Measurements from ENCODE around the gene NKAP. TPM values are rescaled to one million over a fixed set of nuclear protein-coding genes. Genes with fewer than 3 reads are reported as not detected.
"Not testable (repeated sequence)": the region's sequence is repeated elsewhere in the genome, so short reads cannot be mapped to it uniquely, and the experiment has no call there.

NKAP gene
- total and polyA plus RNA-seq, 2 of the 8 experiments (the other 6 are each of a cell fraction or from before 2014, with no cell fraction given) = 2.8 to 7.1 TPM

DNA sequence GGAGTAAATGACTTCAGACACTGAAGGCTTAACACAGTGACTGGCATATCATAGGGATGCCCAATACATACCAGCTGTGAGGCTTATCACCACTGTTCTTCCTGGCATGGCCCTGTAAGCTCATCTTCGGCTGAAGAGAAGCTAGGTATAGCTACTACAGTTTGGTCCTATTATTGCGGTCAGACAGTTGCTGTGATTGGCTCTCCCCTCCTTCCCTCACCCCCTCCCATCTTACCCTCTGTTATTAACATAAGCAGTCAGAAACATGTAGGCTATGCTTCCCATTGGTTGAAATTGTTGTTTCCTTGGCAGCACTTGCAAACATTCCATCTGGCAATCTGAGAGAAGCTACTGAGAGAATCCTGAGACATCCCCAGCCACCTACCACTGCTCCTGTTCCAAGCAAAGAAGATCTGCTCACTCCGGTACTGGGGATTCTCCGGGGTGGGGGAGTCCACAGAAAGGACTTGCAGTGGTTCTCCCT is 47.7 kb downstream of the NKAP start, which contains the start of gene AKAP14 (continued):
- TF ChIP-seq CEBPB (IDR thresholded peaks at IDR 0.05; ENCODE audit: low read depth, low read length) (no peak), RAD21 (IDR thresholded peaks at IDR 0.05 in 1 of 2, conservative IDR thresholded peaks at IDR 0.05 in 1 of 2; ENCODE audit: low read depth in 2 of 2, low read length in 2 of 2) (no peak)

GRCh38 chrX:119891961-119892692 is 51.4 kb downstream of the NKAP start:
- H3K4ac ChIP-seq (replicated peaks; ENCODE audit: insufficient read length, low read depth, low read length); H2BK15ac ChIP-seq (ENCODE audit: low read length); H3K23me2 ChIP-seq (ENCODE audit: low read depth, low read length); H3K23ac ChIP-seq (ENCODE audit: insufficient read length); H3K56ac ChIP-seq (replicated peaks; ENCODE audit: insufficient read length, low read depth, low read length); H2AFZ ChIP-seq (ENCODE audit: low read length); H4K20me1 ChIP-seq (replicated peaks in 1 of 2; ENCODE audit: control insufficient read depth in 1 of 2, insufficient read depth in 2 of 2, low read length in 2 of 2); H3K14ac ChIP-seq (ENCODE audit: insufficient read length); DNase-seq (ENCODE audit: low read depth in 1 of 2, low spot score in 2 of 2); H3K79me1 ChIP-seq (ENCODE audit: low read depth, low read length); H2BK12ac ChIP-seq (ENCODE audit: low read depth, low read length); H3K36me3 ChIP-seq (ENCODE audit: control insufficient read depth in 2 of 4, insufficient read depth in 4 of 4, low read length in 3 of 4); H3K4me2 ChIP-seq (ENCODE audit: insufficient read depth in 1 of 2, low read depth in 2 of 2, low read length in 2 of 2); H2AK5ac ChIP-seq (ENCODE audit: low read depth, low read length); H3K4me1 ChIP-seq (replicated peaks in 1 of 4; ENCODE audit: control insufficient read depth in 3 of 4, insufficient read depth in 4 of 4, low read length in 3 of 4); H2BK120ac ChIP-seq (replicated peaks; ENCODE audit: low read depth, low read length); H3K18ac ChIP-seq (ENCODE audit: extremely low read depth, low read length); H4K8ac ChIP-seq (ENCODE audit: extremely low read depth, insufficient read depth, low read length); H3K9ac ChIP-seq (replicated peaks in 1 of 4; ENCODE audit: extremely low read depth in 1 of 4, low read depth in 3 of 4, low read length in 3 of 4); H3K9me3 ChIP-seq (ENCODE audit: insufficient read depth in 2 of 2, low read depth in 1 of 2, low read length in 1 of 2); H4K5ac ChIP-seq (ENCODE audit: insufficient read length, low read depth, low read length); H3K27ac ChIP-seq (ENCODE audit: low read depth, low read length); H3K79me2 ChIP-seq (ENCODE audit: control insufficient read depth in 1 of 2, insufficient read depth in 2 of 2, low read length in 2 of 2); H4K91ac ChIP-seq (replicated peaks; ENCODE audit: insufficient read length, low read length); H3K27me3 ChIP-seq (replicated peaks in 1 of 4; ENCODE audit: control insufficient read depth in 3 of 4, extremely low read depth in 1 of 4, insufficient read depth in 3 of 4, low read length in 3 of 4); H2BK5ac ChIP-seq (ENCODE audit: low read depth, low read length); POLR2A ChIA-PET (ENCODE audit: partially characterized antibody); FAIRE-seq; H2BK20ac ChIP-seq (ENCODE audit: low read length); H3K4me3 ChIP-seq (ENCODE audit: extremely low read depth in 1 of 4, insufficient read depth in 2 of 4, low read depth in 3 of 4, low read length in 4 of 4): not testable (repeated sequence)
- 83% methylated on average over 14 of the region's 16 CpGs; no CpG with 5 or more reads in 1 of the 2 experiments for WGBS, 2 experiments (ENCODE audit: extremely low coverage in 1 of 2, insufficient coverage in 1 of 2, insufficient read length in 1 of 2, insufficient replicate concordance in 2 of 2, low coverage in 1 of 2, low lambda C conversion rate in 2 of 2, missing lambda C conversion rate in 1 of 2)
- CTCF ChIA-PET (ENCODE audit: partially characterized antibody) = interaction anchor here (1.0 to 1.1 kb wide), 2 partner anchors 10 to 22 kb away, joined by 3 read pairs; no protein-coding TSS in a partner anchor

Data from H1 (cell line).